ENCODE data around the gene RNU5D-1. TPM values are rescaled to one million over a fixed set of nuclear protein-coding genes. Genes with fewer than 3 reads are reported as not detected.

The RNU5D-1 gene
- total and polyA plus RNA-seq, 2 of the 13 experiments (the other 11 are each of a cell fraction or from before 2014, with no cell fraction given), result 165 TPM; not detected in 1

- peak; percentile 41; the same call in 1 of the 2 replicates for TF ChIP-seq ZNF501 (CRISPR knock-in tag; IDR thresholded peaks at IDR 0.05)
- peak; percentile 89 for TF ChIP-seq HDAC1 (CRISPR knock-in tag; IDR thresholded peaks at IDR 0.05)
- no peak for TF ChIP-seq PLSCR1 (CRISPR knock-in tag; IDR thresholded peaks at IDR 0.05; ENCODE audit: borderline replicate concordance)
- no peak for TF ChIP-seq FOXP1 (IDR thresholded peaks at IDR 0.05)
- peak; percentile 90 for TF ChIP-seq FOXP1 (CRISPR knock-in tag; IDR thresholded peaks at IDR 0.05)
- no peak for TF ChIP-seq ZBTB40 (IDR thresholded peaks at IDR 0.05)
- TF ChIP-seq ZBTB40 (CRISPR knock-in tag; IDR thresholded peaks at IDR 0.05), result 0 out of 2 replicates have a peak, but pooled peaks have one; percentile 26
- TF ChIP-seq BRCA1 (CRISPR knock-in tag; IDR thresholded peaks at IDR 0.05), result peak; percentile 63; the same call in 1 of the 2 replicates
- 0 out of 2 replicates have a peak, but pooled peaks have one; percentile 42 for TF ChIP-seq RFXAP (CRISPR knock-in tag; IDR thresholded peaks at IDR 0.05; ENCODE audit: borderline replicate concordance)
- 0 out of 2 replicates have a peak, but pooled peaks have one; percentile 60 for TF ChIP-seq SALL2 (CRISPR knock-in tag; IDR thresholded peaks at IDR 0.05)
- no peak for TF ChIP-seq EZH2 (conservative IDR thresholded peaks at IDR 0.05; ENCODE audit: low read depth, low read length)
- no peak for TF ChIP-seq EED (CRISPR knock-in tag; IDR thresholded peaks at IDR 0.05)
- TF ChIP-seq GLMP (CRISPR knock-in tag; IDR thresholded peaks at IDR 0.05; ENCODE audit: borderline replicate concordance), result no peak
- peak; percentile 74 for TF ChIP-seq BCL6 (CRISPR knock-in tag; IDR thresholded peaks at IDR 0.05)
- no peak; the same call in 1 of the 2 replicates for TF ChIP-seq ZNF747 (CRISPR knock-in tag; IDR thresholded peaks at IDR 0.05; ENCODE audit: borderline replicate concordance)
- no peak for TF ChIP-seq DBP (CRISPR knock-in tag; IDR thresholded peaks at IDR 0.05; ENCODE audit: not compliant biosample characterization)
Observed at GRCh38 chr1:44681905-44682882, 48.8 kb downstream of the RNU5D-1 start (continued).

All from HepG2 (cell line).